Activated T-helper 1 cell treated with anti-CD3 and anti-CD28 coated beads, Interleukin-2, amount 50 U/mL, for 16 hours (primary cell): Measurements from ENCODE around the gene SLC35F5.
"Not testable (repeated sequence)": the region's sequence is repeated elsewhere in the genome, so short reads cannot be mapped to it uniquely, and the experiment has no call there.

Experiments
- DNase-seq, 2 donors: peaks; one replicate each; pipeline ENCODE4 v3.0.0-alpha.2; 2020; ENCODE audit warnings: low read depth in 1 of 2, low spot score in 1 of 2

The SLC35F5 gene

GRCh38 chr2:113757138-113757657, 756 bp upstream of the SLC35F5 start:
- no peak for DNase-seq

GRCh38 chr2:113755835-113756354, 547 bp downstream of the SLC35F5 start:
- DNase-seq, result peak in 1 of 2 donors; percentile 25

GRCh38 chr2:113755035-113755834, 1.2 kb downstream of the SLC35F5 start:
- no peak for DNase-seq

- DNase-seq, result no peak
Measured at GRCh38 chr2:113754160-113754559, 2.3 kb downstream of the SLC35F5 start.

GRCh38 chr2:113750385-113750784, 6.1 kb downstream of the SLC35F5 start:
- DNase-seq, result no peak

GRCh38 chr2:113741091-113741490, 15.4 kb downstream of the SLC35F5 start:
- no peak for DNase-seq

- DNase-seq, result no peak
Measured at GRCh38 chr2:113739849-113740248, 16.6 kb downstream of the SLC35F5 start.

GRCh38 chr2:113734185-113734584, 22.3 kb downstream of the SLC35F5 start:
- no peak for DNase-seq

- DNase-seq, result no peak
Measured at GRCh38 chr2:113724010-113724409, 32.4 kb downstream of the SLC35F5 start.

GRCh38 chr2:113723411-113723810, 33.0 kb downstream of the SLC35F5 start:
- no peak for DNase-seq

GRCh38 chr2:113720167-113720566, 36.3 kb downstream of the SLC35F5 start:
- DNase-seq, result no peak

- no peak for DNase-seq
Measured at GRCh38 chr2:113716291-113716690, 40.2 kb downstream of the SLC35F5 start.

GRCh38 chr2:113712941-113713340, 43.5 kb downstream of the SLC35F5 start:
- no peak for DNase-seq

- no peak for DNase-seq
Measured at GRCh38 chr2:113711851-113712250, 44.6 kb downstream of the SLC35F5 start.

- no peak for DNase-seq
Measured at GRCh38 chr2:113709022-113709421, 47.4 kb downstream of the SLC35F5 start.

- DNase-seq, result no peak
Measured at GRCh38 chr2:113707106-113707505, 49.3 kb downstream of the SLC35F5 start.

- DNase-seq, result no peak
Measured at GRCh38 chr2:113705982-113706523, 50.4 kb downstream of the SLC35F5 start.

- not testable (repeated sequence) for DNase-seq
Measured at GRCh38 chr2:113704300-113704993, 52.0 kb downstream of the SLC35F5 start.

GRCh38 chr2:113703386-113704299, 52.8 kb downstream of the SLC35F5 start:
- no peak for DNase-seq

GRCh38 chr2:113700186-113700841, 56.1 kb downstream of the SLC35F5 start:
- DNase-seq, result peak in 1 of 2 donors; percentile 4
